ENCODE data around the gene FAM210B.
A peak's percentile ranks its signal among the peaks of the same experiment; 100 is the strongest.
"Not testable (repeated sequence)": the region's sequence is repeated elsewhere in the genome, so short reads cannot be mapped to it uniquely, and the experiment has no call there.

Gene FAM210B, protein sequence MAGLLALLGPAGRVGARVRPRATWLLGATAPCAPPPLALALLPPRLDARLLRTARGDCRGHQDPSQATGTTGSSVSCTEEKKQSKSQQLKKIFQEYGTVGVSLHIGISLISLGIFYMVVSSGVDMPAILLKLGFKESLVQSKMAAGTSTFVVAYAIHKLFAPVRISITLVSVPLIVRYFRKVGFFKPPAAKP

DNA sequence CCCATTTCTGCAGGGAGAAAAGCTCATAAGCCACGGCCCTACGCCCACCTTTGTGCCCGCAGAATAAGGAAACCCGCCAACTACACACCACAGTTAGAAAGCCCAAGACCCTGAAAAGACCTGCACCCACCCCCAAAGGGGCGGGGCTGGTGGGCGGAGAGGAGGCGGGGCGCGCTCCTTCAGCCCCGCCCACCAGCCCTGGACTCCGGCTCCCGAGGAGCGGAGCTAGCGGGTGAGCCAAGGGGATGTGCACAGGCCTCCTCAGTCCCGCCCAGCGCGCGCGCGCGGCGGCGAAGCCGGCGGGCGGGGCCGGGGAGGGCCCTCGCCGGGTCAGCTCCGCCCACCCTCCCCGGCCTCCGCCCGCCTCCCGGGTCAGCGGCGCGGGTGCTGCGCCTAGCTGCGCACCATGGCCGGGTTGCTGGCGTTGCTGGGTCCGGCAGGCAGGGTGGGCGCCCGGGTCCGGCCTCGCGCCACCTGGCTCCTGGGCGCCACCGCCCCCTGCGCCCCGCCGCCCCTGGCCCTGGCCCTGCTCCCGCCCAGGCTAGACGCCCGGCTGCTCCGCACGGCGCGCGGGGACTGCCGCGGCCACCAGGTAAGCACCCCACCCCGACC is at the start of gene FAM210B:
TSS of gene FAM210B (plus strand) at position 375 of the 612 bp plus-strand sequence. CDS start at position 407, 32 bp downstream.
- peak; percentile 87 for DNase-seq
- in situ Hi-C loops (cut with HindIII; ENCODE audit: low pct_ligation_motif_present, low pct_unique_long_range_greater_than_20kb, low sequenced_read_pairs), result no loop called here

DNA sequence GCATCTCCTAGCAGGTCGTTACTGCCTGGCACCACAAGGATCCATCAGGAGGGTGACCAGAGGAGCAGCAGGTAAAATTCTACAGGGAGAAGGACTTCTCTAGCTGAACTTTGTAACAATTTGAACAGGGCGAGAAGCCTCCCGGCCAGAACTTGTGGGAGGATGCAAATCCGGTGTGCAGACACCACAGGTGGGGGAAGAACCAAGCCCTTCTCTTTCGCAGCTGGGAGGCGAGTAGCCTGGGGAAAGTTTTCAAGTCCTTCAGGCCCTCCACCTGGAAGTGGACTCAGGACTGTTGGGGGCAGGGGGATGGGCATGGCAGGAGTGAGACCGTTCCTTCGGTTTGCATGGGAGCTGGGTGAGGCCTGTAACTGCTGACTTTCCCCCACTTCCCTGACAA is 42.7 kb upstream of the FAM210B start:
- in situ Hi-C loops (cut with HindIII; ENCODE audit: low pct_ligation_motif_present, low pct_unique_long_range_greater_than_20kb, low sequenced_read_pairs), result no loop called here

DNA sequence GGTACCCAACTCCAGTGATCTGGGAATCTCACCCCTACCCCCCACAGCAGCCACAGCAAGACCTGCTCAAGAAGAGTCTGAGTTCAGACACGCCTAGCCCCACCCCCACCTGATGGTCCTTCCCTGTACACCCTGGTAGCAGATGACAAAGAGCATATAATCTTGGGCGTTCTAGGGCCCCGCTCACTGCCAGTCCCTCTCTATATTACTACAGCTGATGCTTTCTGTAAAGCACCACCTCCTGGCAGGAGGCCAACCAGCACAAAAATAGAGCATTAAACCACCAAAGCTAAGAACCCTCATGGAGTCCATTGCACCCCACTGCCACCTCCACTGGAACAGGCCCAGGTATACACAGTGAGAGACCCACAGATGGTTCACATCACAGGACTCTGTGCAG is 42.3 kb upstream of the FAM210B start:
- in situ Hi-C loops (cut with HindIII; ENCODE audit: low pct_ligation_motif_present, low pct_unique_long_range_greater_than_20kb, low sequenced_read_pairs), result no loop called here
- no peak for DNase-seq

More for the DNA sequence above, 42.7 kb upstream of the FAM210B start:
- DNase-seq, result no peak

- in situ Hi-C loops (cut with HindIII; ENCODE audit: low pct_ligation_motif_present, low pct_unique_long_range_greater_than_20kb, low sequenced_read_pairs), result no loop called here
- no peak for DNase-seq
Measured at GRCh38 chr20:56322681-56323080, 36.1 kb upstream of the FAM210B start.

DNA sequence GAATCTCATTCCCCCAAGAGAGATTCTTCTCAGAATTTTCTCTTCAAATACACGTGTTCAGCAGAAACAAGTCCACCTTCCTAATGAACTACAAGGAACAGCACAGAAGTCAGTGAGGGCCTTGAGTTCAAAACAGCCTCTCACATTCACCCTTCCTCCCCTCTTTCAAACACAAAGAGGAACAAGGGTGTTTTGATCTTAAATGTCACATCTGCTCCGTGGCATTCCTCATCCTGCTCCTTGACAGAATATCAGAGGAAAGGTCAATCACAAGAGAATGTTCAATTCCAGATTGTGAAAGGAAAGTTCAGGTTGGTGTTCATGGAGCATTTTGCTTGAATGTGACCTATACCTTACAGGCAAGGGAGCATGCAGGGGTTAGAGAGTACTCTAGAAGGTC is 35.6 kb upstream of the FAM210B start:
- DNase-seq, result no peak
- in situ Hi-C loops (cut with HindIII; ENCODE audit: low pct_ligation_motif_present, low pct_unique_long_range_greater_than_20kb, low sequenced_read_pairs), result no loop called here

DNA sequence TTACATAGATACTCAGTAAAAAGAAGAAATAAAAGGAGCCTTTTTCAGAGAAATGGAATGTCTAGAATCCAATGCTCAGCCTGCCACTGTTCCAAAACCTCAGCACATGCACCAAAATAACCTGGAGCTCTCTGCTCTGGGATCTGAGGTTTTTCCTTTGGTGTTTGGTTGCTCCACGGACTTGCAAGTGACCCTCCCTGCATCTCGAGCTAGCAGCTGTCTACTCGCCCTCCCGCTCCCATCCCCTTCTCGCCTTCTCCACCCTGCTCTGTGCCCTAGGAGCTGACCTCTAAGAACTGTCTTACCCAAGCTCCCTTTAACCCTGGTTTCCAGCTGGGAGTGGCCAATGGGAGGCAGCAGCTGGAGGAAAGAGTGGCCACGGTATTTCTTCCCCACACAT is 35.1 kb upstream of the FAM210B start:
- no peak for DNase-seq
- in situ Hi-C loops (cut with HindIII; ENCODE audit: low pct_ligation_motif_present, low pct_unique_long_range_greater_than_20kb, low sequenced_read_pairs), result no loop called here

DNA sequence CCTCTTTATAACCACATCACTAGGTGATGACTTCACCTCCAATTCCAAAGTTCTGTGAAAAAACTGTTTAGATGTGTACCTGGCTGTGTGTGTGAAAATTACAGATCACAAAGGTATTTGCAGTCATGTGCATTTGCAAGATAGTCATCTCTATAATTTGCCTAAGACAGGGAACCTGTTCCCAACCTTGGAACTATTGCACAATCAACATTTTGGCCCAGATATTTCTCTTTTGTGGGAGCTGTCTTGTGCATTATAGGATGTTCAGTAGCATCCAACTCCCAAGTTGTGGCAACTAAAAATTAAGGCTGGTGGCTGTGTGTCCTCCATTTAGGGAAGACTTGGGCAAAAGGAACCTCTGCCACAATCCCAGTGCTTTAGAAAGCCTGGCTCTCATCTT is 34.0 kb upstream of the FAM210B start:
- in situ Hi-C loops (cut with HindIII; ENCODE audit: low pct_ligation_motif_present, low pct_unique_long_range_greater_than_20kb, low sequenced_read_pairs), result no loop called here

GRCh38 chr20:56328861-56329260 is 29.9 kb upstream of the FAM210B start:
- in situ Hi-C loops (cut with HindIII; ENCODE audit: low pct_ligation_motif_present, low pct_unique_long_range_greater_than_20kb, low sequenced_read_pairs), result no loop called here
- peak; percentile 30 for DNase-seq

More for the DNA sequence above, 34.0 kb upstream of the FAM210B start:
- DNase-seq, result no peak

DNA sequence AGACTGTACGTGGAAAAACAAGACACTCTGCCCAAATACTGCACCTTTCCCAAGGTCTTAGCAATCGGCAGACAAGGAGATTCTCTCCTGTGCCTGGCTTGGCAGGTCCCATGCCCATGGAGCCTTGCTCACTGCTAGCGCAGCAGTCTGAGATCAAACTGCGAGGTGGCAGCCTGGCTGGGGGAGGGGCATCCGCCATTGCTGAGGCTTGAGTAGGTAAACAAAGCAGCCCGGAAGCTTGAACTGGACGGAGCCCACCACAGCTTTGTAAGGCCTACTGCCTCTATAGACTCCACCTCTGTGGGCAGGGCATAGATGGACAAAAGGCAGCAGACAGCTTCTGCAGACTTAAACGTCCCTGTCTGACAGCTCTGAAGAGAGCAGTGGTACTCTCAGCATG is 22.1 kb upstream of the FAM210B start:
- in situ Hi-C loops (cut with HindIII; ENCODE audit: low pct_ligation_motif_present, low pct_unique_long_range_greater_than_20kb, low sequenced_read_pairs); DNase-seq: not testable (repeated sequence)

GRCh38 chr20:56342783-56343182 is 16.0 kb upstream of the FAM210B start:
- in situ Hi-C loops (cut with HindIII; ENCODE audit: low pct_ligation_motif_present, low pct_unique_long_range_greater_than_20kb, low sequenced_read_pairs), result no loop called here
- no peak for DNase-seq

DNA sequence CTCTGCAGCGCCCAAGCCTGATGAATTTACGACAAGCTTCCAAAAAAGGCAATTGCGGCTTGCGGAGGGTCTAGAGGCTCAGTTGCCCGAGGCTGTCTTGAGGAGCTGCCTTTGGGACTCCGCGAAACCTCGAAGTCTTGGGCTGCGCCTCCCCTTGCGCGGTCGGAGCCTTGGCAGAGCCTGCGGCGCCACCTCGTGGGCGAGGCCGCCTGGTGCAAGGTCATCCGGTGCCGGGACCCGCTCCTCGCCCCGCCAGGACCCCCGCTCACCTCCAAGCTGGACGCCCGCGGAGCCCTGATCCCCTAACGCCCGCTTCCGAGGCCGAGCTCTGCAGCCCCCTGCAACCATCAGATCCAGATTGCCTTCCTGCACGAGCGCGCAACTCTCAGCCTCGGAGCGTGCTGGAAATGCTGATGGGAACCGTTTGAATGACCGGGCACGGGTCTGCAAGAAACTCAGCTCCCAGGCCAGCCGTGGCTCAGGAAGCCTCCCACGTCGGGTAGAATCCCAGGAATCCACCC is 14.9 kb upstream of the FAM210B start:
- in situ Hi-C loops (cut with HindIII; ENCODE audit: low pct_ligation_motif_present, low pct_unique_long_range_greater_than_20kb, low sequenced_read_pairs), result no loop called here
- DNase-seq, result peak; percentile 12

- no peak for DNase-seq
Measured at GRCh38 chr20:56345911-56346310, 12.9 kb upstream of the FAM210B start.

DNA sequence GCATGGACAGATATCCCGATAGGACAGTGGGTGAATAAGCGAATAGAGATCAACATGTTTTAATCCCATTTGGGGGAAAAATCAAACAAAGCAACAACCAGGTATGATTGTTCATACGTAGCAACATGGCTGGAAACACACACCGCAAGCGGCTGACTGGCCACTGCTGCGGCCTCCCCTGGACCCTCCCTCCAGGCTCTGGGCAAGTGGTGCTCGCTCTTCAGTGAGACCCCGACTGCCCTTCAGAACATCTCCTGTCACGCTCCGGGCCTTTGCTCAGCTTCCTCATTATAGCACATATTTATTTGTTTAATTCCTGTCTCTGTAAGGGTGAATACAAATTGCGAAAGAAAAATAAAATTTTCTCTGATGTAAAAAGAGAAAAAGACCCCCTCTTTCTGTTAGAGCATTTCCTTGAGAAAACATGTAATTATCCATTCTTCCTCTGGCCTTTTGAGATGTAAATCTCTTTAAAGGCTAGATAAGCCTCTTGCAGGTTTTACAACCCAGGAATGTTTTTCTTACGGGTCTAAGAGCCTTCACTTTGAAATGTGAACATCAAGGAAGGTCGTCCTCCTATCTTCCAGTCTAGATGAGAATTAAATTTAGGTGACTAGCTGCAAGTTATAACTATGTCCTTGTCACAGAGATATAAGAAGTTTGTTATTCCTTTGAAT is 11.0 kb upstream of the FAM210B start:
- no peak for DNase-seq
- in situ Hi-C loops (cut with HindIII; ENCODE audit: low pct_ligation_motif_present, low pct_unique_long_range_greater_than_20kb, low sequenced_read_pairs), result no loop called here

More at GRCh38 chr20:56345911-56346310, 12.9 kb upstream of the FAM210B start:
- in situ Hi-C loops (cut with HindIII; ENCODE audit: low pct_ligation_motif_present, low pct_unique_long_range_greater_than_20kb, low sequenced_read_pairs), result no loop called here

DNA sequence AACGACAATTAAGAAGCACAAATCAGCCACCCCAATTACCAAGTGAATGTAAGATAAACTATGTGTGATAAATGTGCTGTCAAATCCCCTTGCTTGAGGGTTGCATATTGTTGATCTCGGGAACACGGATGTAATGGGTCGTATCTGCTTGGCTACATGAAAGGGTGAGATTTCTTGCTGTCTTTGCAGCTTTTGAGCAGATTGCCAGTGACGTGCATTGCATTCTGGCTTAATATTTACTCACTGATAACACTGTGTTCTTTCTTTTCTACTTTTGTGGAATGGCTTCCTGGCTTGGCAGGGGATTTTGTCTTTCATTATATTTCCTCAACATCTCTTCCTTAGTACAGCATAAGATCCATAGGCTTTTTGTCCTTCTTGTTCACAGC is 10.5 kb upstream of the FAM210B start:
- in situ Hi-C loops (cut with HindIII; ENCODE audit: low pct_ligation_motif_present, low pct_unique_long_range_greater_than_20kb, low sequenced_read_pairs), result no loop called here
- DNase-seq, result no peak

- in situ Hi-C loops (cut with HindIII; ENCODE audit: low pct_ligation_motif_present, low pct_unique_long_range_greater_than_20kb, low sequenced_read_pairs), result no loop called here
- DNase-seq, result no peak
Measured at GRCh38 chr20:56348746-56349145, 10.0 kb upstream of the FAM210B start.

- in situ Hi-C loops (cut with HindIII; ENCODE audit: low pct_ligation_motif_present, low pct_unique_long_range_greater_than_20kb, low sequenced_read_pairs), result no loop called here
- no peak for DNase-seq
Measured at GRCh38 chr20:56350842-56351241, 7.9 kb upstream of the FAM210B start.

DNA sequence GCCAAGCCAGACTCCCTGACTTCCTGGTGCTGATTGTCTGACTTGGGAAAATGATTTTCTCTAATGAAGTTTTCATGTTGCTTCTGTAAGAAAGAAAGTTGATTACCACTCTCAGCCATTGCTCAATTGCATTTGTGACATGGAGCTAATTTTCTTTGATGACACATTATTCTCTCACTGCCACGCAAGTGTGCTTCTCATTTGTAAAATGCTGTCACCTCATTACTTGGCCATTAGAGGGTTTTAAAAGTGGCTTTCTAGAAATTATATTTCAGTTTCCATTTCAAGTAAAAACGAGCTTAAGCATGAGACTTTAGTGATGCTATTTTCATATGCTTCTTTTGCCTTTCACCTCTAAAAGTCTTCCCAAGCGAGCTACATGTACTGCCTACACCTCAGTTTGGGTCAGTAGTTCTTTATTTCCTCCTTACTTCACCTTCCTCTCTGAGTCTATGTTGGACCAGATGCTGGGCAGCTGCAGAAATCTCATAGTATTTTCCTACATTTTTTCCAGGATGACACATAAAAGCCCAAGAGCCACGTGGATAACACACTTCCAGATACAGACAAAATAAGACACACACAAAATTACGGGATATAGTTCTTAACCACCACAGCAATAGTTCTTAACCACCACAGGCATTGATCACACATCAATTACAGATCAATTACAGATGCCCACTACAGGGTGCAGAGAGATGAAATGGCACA is 6.3 kb upstream of the FAM210B start:
- in situ Hi-C loops (cut with HindIII; ENCODE audit: low pct_ligation_motif_present, low pct_unique_long_range_greater_than_20kb, low sequenced_read_pairs), result no loop called here

DNA sequence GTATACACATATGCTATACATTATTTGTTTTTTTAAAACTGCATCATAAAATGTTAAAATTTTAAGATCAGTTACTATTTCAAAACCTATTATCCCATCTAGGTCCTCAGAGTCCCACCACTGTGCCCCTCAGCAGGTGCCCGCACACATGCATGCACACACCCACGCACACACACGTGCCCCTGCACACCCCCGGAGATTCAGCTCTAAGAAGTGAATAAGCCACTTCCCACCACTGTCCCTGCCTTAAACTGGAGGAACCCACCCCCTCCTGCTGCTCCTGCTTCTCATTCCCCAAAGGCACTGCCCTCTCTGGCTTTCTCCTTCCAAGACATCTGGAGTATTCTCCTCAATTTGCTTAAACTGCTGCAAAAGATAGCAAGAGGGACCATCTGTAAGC is 5.4 kb upstream of the FAM210B start:
- in situ Hi-C loops (cut with HindIII; ENCODE audit: low pct_ligation_motif_present, low pct_unique_long_range_greater_than_20kb, low sequenced_read_pairs), result no loop called here
- no peak for DNase-seq

More for the DNA sequence above, 6.3 kb upstream of the FAM210B start:
- no peak for DNase-seq

GRCh38 chr20:56358070-56358469 is 704 bp upstream of the FAM210B start:
- in situ Hi-C loops (cut with HindIII; ENCODE audit: low pct_ligation_motif_present, low pct_unique_long_range_greater_than_20kb, low sequenced_read_pairs), result no loop called here
- no peak for DNase-seq

All from ACHN (cell line).